HEK293T (cell line): Measurements from ENCODE around the gene ACSF2.

Experiments used
- TARDBP ChIP-seq: fragments of 450-650 bp; IDR thresholded peaks from 2 replicates; pipeline ENCODE4 v1.6.1; 2016
- ZNF384 ChIP-seq: fragments of 450-650 bp; IDR thresholded peaks from 2 replicates; pipeline ENCODE4 v1.6.1; 2016

DNA sequence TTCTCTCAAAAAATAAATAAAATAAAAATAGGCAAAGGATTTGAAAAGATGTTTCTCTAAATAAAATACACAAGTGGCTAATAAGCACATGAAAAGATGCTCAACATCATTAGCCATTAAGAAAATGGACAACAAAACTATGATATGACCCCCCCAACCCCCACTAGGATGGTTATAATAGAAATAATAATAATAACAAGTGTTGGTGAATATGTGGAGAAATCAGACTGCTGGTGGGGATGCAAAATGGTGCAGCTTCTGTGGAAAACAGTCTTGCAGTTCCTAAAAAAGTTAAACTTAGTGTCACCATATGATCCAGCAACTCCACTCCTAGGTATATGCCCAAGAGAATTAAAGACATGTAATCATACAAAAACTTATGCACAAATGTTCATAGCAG is 73.3 kb downstream of the ACSF2 start:
- TF ChIP-seq TARDBP (no peak), ZNF384 (no peak)
